Articular chondrocyte of knee joint (primary cell): ENCODE measurements around the gene RNF149. TPM values are rescaled to one million over a fixed set of nuclear protein-coding genes. Genes with fewer than 3 reads are reported as not detected.
A peak's percentile ranks its signal among the peaks of the same experiment; 100 is the strongest.

ENCODE experiments used
- small RNA-seq: library from RNA; depleted of rRNA; stranded (forward); fragments of <200 nt; gene quantifications from one replicate; pipeline ENCODE3, GENCODE V24; 2012
- total RNA-seq: library from RNA; depleted of rRNA; stranded (reverse); fragments of >200 nt; gene quantifications from 2 replicates; pipeline ENCODE4 v1.2.3, GENCODE V29; 2012

The RNF149 gene, protein sequence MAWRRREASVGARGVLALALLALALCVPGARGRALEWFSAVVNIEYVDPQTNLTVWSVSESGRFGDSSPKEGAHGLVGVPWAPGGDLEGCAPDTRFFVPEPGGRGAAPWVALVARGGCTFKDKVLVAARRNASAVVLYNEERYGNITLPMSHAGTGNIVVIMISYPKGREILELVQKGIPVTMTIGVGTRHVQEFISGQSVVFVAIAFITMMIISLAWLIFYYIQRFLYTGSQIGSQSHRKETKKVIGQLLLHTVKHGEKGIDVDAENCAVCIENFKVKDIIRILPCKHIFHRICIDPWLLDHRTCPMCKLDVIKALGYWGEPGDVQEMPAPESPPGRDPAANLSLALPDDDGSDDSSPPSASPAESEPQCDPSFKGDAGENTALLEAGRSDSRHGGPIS
- 75.8 and 77.4 TPM in 2 replicates for total RNA-seq

DNA sequence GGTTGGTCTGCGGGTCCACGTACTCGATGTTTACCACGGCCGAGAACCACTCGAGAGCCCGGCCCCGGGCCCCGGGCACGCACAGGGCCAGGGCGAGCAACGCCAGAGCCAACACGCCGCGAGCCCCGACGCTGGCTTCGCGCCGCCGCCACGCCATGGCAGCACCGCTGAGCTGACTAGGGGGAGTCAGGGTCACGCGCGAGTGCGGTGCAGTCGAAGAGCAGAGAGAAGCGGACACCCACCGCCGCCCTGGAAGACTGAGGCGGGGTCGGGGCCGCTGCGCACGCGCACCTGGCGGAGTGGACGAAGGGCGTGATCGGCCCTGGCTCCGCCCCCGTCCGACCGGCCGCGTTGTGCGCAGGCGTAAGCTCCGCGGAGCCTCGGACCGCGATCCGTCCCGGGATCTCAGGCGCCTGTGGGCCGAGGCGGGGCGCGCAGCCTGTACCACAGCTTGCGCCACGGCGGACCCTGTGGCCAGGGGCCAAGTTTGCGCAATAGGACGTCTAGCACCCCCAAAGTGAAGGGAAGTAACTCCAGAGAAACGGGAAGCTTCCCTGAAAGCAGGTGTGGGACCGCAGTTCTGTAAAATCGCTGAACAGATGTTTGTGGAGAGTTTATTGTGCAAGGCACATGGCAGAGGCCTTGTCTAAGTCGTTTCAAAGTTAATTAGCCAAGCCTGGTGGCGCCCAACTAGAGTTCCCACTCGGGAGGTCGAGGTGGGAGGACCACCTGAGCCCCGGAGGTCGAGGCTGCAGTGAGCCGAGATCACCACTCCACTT, at the start of gene RNF149:
Gene RNF149 (minus strand): TSS at position 270 of the 779 bp plus-strand sequence. CDS start 113 bp downstream, at position 157.

DNA sequence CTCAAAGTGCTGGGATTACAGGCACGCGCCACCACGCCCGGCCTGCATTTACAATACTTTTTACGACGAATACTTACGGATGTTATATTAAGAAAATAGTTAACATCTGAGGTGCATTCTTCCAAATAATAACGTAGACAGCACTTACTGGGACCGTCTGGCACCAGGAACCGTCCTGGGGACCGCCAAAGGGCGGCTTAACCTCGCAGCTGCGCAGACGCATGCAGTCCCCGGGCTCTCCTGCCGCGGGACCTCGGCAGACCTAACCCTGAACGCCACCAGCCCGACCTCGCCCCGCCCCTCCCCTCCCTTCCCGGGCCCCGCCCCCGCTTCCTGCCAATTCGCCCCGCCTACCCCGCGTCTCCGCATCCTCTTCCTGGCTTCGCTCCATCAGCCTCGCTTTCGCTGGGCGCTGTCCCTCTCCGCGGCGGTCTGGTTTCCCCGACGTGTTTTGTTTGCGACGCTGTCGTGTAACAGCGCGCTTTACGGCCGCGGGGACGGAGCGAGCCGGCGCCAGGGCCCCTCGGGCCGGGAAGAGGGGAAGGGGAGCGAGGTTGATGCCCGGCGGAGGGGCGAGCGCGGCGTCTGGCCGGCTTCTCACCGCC, 56.0 kb downstream of the RNF149 start, which contains the start of gene CNOT11:
Gene CNOT11 (plus strand): TSS at position 479 of the 605 bp plus-strand sequence. CDS start 79 bp downstream, at position 558.

Small RNA genes within 50 kb of the gene (small RNA-seq; reads per million reads assigned to genes)
- 1.1 reads per million, percentile 48 among the genes with 10 or more reads in this experiment for gene MIR5696
- gene SNORD89, result 25.9 reads per million, percentile 96 among the genes with 10 or more reads in this experiment

Other genes with a start within 250 kb of the RNF149 start
- 13.6 and 15.8 TPM in 2 replicates for gene TBC1D8, start 157.3 kb downstream of the RNF149 start, total RNA-seq
- gene CNOT11, start 55.8 kb downstream of the RNF149 start, total RNA-seq, result 43.3 and 45.1 TPM in 2 replicates
- gene CREG2, start 78.8 kb upstream of the RNF149 start, total RNA-seq, result under 0.01 and 0.22 TPM in 2 replicates
- gene RFX8, start 166.4 kb upstream of the RNF149 start, total RNA-seq, result 9.0 and 14.4 TPM in 2 replicates